Measurements from ENCODE around the gene GTSE1. TPM values are rescaled to one million over a fixed set of nuclear protein-coding genes. Genes with fewer than 3 reads are reported as not detected.
A peak's percentile ranks its signal among the peaks of the same experiment; 100 is the strongest.

The GTSE1 gene
- total and polyA plus RNA-seq, 2 of the 13 experiments (the other 11 are each of a cell fraction or from before 2014, with no cell fraction given), result 10.7 to 13.5 TPM

DNA sequence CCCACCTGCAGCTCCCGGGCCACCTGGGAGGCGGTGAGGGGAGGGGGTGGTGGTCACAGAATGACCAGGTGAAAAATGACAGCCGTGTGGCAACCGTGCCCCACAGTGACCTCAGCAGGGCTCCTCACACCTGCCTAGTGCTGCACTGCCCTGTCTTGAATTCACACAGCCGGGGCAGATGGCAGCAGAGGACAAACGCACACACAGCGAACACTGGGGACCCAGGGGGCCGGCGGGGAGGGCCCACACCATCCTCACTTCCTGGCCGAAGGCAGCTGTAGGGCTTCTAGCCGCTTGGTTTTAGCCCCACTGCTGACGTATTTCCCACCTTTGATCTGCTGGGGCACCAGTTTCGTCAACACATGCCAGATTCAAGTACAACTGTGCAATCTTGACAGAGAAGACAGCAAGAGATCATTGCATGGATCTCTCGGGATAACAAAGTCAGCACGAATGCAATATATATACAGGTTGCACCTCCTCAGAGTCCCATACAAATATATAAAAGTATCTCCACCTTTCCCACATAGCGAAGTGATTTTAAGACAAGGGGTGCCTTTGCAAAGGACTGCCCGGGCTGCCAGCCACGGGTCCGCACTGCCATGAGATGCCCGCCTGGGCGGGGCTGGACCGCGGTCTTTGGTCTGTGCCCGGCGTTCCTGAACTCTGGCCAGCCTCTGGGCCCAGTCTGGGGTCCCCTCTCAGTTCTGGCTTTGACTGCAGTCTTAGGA lies 65.7 kb downstream of the GTSE1 start (continued):
- TF ChIP-seq, protein P1, sequence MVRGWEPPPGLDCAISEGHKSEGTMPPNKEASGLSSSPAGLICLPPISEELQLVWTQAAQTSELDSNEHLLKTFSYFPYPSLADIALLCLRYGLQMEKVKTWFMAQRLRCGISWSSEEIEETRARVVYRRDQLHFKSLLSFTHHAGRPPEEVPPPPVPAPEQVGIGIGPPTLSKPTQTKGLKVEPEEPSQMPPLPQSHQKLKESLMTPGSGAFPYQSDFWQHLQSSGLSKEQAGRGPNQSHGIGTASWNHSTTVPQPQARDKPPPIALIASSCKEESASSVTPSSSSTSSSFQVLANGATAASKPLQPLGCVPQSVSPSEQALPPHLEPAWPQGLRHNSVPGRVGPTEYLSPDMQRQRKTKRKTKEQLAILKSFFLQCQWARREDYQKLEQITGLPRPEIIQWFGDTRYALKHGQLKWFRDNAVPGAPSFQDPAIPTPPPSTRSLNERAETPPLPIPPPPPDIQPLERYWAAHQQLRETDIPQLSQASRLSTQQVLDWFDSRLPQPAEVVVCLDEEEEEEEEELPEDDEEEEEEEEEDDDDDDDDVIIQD (CRISPR knock-in tag; IDR thresholded peaks at IDR 0.05; ENCODE audit: low read depth), result 0 out of 2 replicates have a peak, but pooled peaks have one; percentile 11
- TF ChIP-seq, protein P2, sequence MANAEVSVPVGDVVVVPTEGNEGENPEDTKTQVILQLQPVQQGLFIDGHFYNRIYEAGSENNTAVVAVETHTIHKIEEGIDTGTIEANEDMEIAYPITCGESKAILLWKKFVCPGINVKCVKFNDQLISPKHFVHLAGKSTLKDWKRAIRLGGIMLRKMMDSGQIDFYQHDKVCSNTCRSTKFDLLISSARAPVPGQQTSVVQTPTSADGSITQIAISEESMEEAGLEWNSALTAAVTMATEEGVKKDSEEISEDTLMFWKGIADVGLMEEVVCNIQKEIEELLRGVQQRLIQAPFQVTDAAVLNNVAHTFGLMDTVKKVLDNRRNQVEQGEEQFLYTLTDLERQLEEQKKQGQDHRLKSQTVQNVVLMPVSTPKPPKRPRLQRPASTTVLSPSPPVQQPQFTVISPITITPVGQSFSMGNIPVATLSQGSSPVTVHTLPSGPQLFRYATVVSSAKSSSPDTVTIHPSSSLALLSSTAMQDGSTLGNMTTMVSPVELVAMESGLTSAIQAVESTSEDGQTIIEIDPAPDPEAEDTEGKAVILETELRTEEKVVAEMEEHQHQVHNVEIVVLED (CRISPR knock-in tag; IDR thresholded peaks at IDR 0.05; ENCODE audit: borderline replicate concordance), result peak; percentile 61; the same call in 1 of the 2 replicates
- no peak; the same call in 1 of the 2 replicates for TF ChIP-seq TBX2 (CRISPR knock-in tag; IDR thresholded peaks at IDR 0.05; ENCODE audit: borderline replicate concordance)
- TF ChIP-seq, protein P3, sequence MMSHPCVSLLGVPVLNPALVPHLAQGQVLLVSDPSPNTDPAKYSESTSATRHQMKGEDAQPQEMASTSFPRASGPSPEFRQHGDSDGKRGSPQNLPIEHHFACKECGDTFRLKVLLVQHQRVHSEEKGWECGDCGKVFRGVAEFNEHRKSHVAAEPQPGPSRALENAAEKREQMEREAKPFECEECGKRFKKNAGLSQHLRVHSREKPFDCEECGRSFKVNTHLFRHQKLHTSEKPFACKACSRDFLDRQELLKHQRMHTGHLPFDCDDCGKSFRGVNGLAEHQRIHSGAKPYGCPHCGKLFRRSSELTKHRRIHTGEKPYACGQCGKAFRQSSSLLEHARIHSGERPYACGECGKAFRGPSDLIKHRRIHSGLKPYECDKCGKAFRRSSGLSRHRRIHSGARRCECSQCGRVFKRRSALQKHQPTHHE (CRISPR knock-in tag; IDR thresholded peaks at IDR 0.05; ENCODE audit: borderline replicate concordance), result no peak
- TF ChIP-seq ZNF839 (CRISPR knock-in tag; IDR thresholded peaks at IDR 0.05; ENCODE audit: borderline replicate concordance), result no peak
- TF ChIP-seq, protein P4, sequence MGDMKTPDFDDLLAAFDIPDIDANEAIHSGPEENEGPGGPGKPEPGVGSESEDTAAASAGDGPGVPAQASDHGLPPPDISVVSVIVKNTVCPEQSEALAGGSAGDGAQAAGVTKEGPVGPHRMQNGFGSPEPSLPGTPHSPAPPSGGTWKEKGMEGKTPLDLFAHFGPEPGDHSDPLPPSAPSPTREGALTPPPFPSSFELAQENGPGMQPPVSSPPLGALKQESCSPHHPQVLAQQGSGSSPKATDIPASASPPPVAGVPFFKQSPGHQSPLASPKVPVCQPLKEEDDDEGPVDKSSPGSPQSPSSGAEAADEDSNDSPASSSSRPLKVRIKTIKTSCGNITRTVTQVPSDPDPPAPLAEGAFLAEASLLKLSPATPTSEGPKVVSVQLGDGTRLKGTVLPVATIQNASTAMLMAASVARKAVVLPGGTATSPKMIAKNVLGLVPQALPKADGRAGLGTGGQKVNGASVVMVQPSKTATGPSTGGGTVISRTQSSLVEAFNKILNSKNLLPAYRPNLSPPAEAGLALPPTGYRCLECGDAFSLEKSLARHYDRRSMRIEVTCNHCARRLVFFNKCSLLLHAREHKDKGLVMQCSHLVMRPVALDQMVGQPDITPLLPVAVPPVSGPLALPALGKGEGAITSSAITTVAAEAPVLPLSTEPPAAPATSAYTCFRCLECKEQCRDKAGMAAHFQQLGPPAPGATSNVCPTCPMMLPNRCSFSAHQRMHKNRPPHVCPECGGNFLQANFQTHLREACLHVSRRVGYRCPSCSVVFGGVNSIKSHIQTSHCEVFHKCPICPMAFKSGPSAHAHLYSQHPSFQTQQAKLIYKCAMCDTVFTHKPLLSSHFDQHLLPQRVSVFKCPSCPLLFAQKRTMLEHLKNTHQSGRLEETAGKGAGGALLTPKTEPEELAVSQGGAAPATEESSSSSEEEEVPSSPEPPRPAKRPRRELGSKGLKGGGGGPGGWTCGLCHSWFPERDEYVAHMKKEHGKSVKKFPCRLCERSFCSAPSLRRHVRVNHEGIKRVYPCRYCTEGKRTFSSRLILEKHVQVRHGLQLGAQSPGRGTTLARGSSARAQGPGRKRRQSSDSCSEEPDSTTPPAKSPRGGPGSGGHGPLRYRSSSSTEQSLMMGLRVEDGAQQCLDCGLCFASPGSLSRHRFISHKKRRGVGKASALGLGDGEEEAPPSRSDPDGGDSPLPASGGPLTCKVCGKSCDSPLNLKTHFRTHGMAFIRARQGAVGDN (CRISPR knock-in tag; IDR thresholded peaks at IDR 0.05), result peak; percentile 93
- peak; percentile 21; the same call in 1 of the 2 replicates for TF ChIP-seq ZNF556 (CRISPR knock-in tag; IDR thresholded peaks at IDR 0.05; ENCODE audit: borderline replicate concordance)
- peak; percentile 67 for TF ChIP-seq GABPB1 (CRISPR knock-in tag; IDR thresholded peaks at IDR 0.05)
- peak; percentile 53; the same call in 1 of the 2 replicates for TF ChIP-seq ELF1 (CRISPR knock-in tag; IDR thresholded peaks at IDR 0.05)
- TF ChIP-seq, protein P5, sequence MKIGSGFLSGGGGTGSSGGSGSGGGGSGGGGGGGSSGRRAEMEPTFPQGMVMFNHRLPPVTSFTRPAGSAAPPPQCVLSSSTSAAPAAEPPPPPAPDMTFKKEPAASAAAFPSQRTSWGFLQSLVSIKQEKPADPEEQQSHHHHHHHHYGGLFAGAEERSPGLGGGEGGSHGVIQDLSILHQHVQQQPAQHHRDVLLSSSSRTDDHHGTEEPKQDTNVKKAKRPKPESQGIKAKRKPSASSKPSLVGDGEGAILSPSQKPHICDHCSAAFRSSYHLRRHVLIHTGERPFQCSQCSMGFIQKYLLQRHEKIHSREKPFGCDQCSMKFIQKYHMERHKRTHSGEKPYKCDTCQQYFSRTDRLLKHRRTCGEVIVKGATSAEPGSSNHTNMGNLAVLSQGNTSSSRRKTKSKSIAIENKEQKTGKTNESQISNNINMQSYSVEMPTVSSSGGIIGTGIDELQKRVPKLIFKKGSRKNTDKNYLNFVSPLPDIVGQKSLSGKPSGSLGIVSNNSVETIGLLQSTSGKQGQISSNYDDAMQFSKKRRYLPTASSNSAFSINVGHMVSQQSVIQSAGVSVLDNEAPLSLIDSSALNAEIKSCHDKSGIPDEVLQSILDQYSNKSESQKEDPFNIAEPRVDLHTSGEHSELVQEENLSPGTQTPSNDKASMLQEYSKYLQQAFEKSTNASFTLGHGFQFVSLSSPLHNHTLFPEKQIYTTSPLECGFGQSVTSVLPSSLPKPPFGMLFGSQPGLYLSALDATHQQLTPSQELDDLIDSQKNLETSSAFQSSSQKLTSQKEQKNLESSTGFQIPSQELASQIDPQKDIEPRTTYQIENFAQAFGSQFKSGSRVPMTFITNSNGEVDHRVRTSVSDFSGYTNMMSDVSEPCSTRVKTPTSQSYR (CRISPR knock-in tag; IDR thresholded peaks at IDR 0.05; ENCODE audit: borderline replicate concordance), result 0 out of 2 replicates have a peak, but pooled peaks have one; percentile 31
- TF ChIP-seq, protein P6, sequence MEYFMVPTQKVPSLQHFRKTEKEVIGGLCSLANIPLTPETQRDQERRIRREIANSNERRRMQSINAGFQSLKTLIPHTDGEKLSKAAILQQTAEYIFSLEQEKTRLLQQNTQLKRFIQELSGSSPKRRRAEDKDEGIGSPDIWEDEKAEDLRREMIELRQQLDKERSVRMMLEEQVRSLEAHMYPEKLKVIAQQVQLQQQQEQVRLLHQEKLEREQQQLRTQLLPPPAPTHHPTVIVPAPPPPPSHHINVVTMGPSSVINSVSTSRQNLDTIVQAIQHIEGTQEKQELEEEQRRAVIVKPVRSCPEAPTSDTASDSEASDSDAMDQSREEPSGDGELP (IDR thresholded peaks at IDR 0.05; ENCODE audit: borderline replicate concordance, low read depth), result peak; percentile 71; the same call in 1 of the 2 replicates
- TF ChIP-seq NR3C1 (CRISPR knock-in tag; IDR thresholded peaks at IDR 0.05), result no peak
- peak; percentile 34; the same call in 1 of the 2 replicates for TF ChIP-seq THAP11 (CRISPR knock-in tag; IDR thresholded peaks at IDR 0.05)
- peak; percentile 71; the same call in 1 of the 2 replicates for TF ChIP-seq KDM2A (CRISPR knock-in tag; IDR thresholded peaks at IDR 0.05; ENCODE audit: borderline replicate concordance, low read depth)
- no peak for TF ChIP-seq ZNF124 (CRISPR knock-in tag; IDR thresholded peaks at IDR 0.05)

All from HepG2 (cell line).